B cell (primary cell): ENCODE data around the gene SLC41A3. TPM values are rescaled to one million over a fixed set of nuclear protein-coding genes. Genes with fewer than 3 reads are reported as not detected.
A peak's percentile ranks its signal among the peaks of the same experiment; 100 is the strongest.

Experiments used
- ATAC-seq: fragments of 200-7000 bp; cut with Tn5 transposase; one replicate; pipeline ENCODE4 v1.10.0; 2021; ENCODE audit warnings: low read depth, mild to moderate bottlenecking, moderate number of reproducible peaks, moderate library complexity
- CTCF ChIA-PET: fragments of 350-600 bp; sonication (Branson Sonifier 250); formaldehyde crosslinking; loops from one replicate; lab custom pipeline; 2021; ENCODE audit warnings: antibody characterized with exemption, inconsistent platforms; lab: Charles Lee
- POLR2A ChIA-PET: fragments of 350-600 bp; sonication (Branson Sonifier 250); formaldehyde crosslinking; loops from one replicate; lab custom pipeline; 2021; ENCODE audit warnings: antibody characterized with exemption; lab: Charles Lee
- DNase-seq: peaks from one replicate; pipeline ENCODE4 v3.0.0; 2013
- H2AFZ ChIP-seq: 2 replicates; pipeline ENCODE4 v1.6.1; 2012; ENCODE audit warnings: mild to moderate bottlenecking, low read depth, low read length; ENCODE audit not compliant: insufficient read depth, poor library complexity, severe bottlenecking
- H3K27ac ChIP-seq, 2 donors: 1 replicate in 1 of 2; 2 replicates in 1 of 2; pipeline ENCODE4 v1.5.1; 2012 to 2013; ENCODE audit warnings: low read length in 2 of 2, mild to moderate bottlenecking in 2 of 2, moderate library complexity in 1 of 2
- H3K27me3 ChIP-seq, 4 experiments: fragments of 200-600 bp in 1 of 4; sonication (generic) in 1 of 4; replicated peaks in 1 of 4; 1 replicate in 2 of 4; 2 replicates in 2 of 4; pipeline versions ENCODE4 v1.6.1 to v1.7.0; 2013 to 2016; ENCODE audit warnings: low read length in 3 of 4, mild to moderate bottlenecking in 2 of 4, mixed read lengths in 1 of 4, moderate library complexity in 1 of 4; ENCODE audit not compliant: insufficient read depth in 4 of 4, control insufficient read depth in 3 of 4; ENCODE audit errors: control extremely low read depth in 1 of 4
- H3K36me3 ChIP-seq, 2 experiments: replicated peaks in 1 of 2; 1 replicate in 1 of 2; 2 replicates in 1 of 2; pipeline versions ENCODE4 v1.6.1 to v1.7.1; 2013; ENCODE audit warnings: low read length in 1 of 2; ENCODE audit not compliant: insufficient read depth in 2 of 2, control insufficient read depth in 1 of 2; ENCODE audit errors: control extremely low read depth in 1 of 2, extremely low read depth in 1 of 2
- H3K4me1 ChIP-seq, 2 donors: fragments of 200-600 bp in 1 of 2; sonication (generic) in 1 of 2; 1 replicate in 1 of 2; 2 replicates in 1 of 2; pipeline versions ENCODE4 v1.5.1 to v1.6.1; 2013 to 2017; ENCODE audit warnings: low read length in 2 of 2; ENCODE audit not compliant: control insufficient read depth in 2 of 2, insufficient read depth in 2 of 2
- H3K4me2 ChIP-seq: replicated peaks from 2 replicates; pipeline ENCODE3; 2012; ENCODE audit warnings: mild to moderate bottlenecking, low read depth, low read length; ENCODE audit not compliant: poor library complexity, severe bottlenecking
- H3K4me3 ChIP-seq, 5 experiments: fragments of 200-600 bp in 1 of 5; sonication (generic) in 1 of 5; 1 replicate in 3 of 5; 2 replicates in 2 of 5; pipeline versions ENCODE4 v1.5.1 to v1.7.0; 2011 to 2016; ENCODE audit warnings: low read length in 4 of 5, mild to moderate bottlenecking in 4 of 5, low read depth in 2 of 5, control low read depth in 1 of 5, moderate library complexity in 1 of 5; ENCODE audit not compliant: insufficient read depth in 1 of 5; ENCODE audit errors: control extremely low read depth in 1 of 5, extremely low read depth in 1 of 5
- H3K79me2 ChIP-seq: fragments of 200-600 bp; sonication (generic); one replicate; pipeline ENCODE4 v1.6.0; 2016; ENCODE audit warnings: low read length; ENCODE audit not compliant: control insufficient read depth, insufficient read depth
- H3K9ac ChIP-seq: fragments of 200-600 bp; sonication (generic); 2 replicates; pipeline ENCODE4 v1.6.1; 2017; ENCODE audit warnings: mild to moderate bottlenecking, low read length, moderate library complexity
- H3K9me3 ChIP-seq, 3 donors: one replicate each; pipeline versions ENCODE4 v1.6.1 to v1.7.1; 2013; ENCODE audit warnings: low read length in 2 of 3; ENCODE audit not compliant: control insufficient read depth in 2 of 3, insufficient read depth in 1 of 3; ENCODE audit errors: control extremely low read depth in 1 of 3
- H4K20me1 ChIP-seq: 2 replicates; pipeline ENCODE4 v1.6.0; 2012; ENCODE audit warnings: mild to moderate bottlenecking, low read length; ENCODE audit not compliant: insufficient read depth, control insufficient read depth, poor library complexity, severe bottlenecking
- H3K27ac Mint-ChIP-seq: one replicate; pipeline ENCODE4 v1.8.0; 2021; ENCODE audit warnings: mixed read lengths
- H3K27me3 Mint-ChIP-seq: one replicate; pipeline ENCODE4 v1.8.0; 2021; ENCODE audit warnings: mixed read lengths
- H3K4me1 Mint-ChIP-seq: one replicate; pipeline ENCODE4 v1.8.0; 2021; ENCODE audit warnings: mixed read lengths
- H3K4me3 Mint-ChIP-seq: one replicate; pipeline ENCODE4 v1.8.0; 2021; ENCODE audit warnings: mixed read lengths
- H3K9me3 Mint-ChIP-seq: one replicate; pipeline ENCODE4 v1.8.0; 2022; ENCODE audit warnings: mixed read lengths; ENCODE audit not compliant: insufficient read depth
- EZH2 ChIP-seq: IDR thresholded peaks from 2 replicates; pipeline ENCODE4 v1.6.1; 2012; ENCODE audit warnings: borderline replicate concordance, low read depth, mild to moderate bottlenecking, moderate library complexity, low read length; ENCODE audit not compliant: insufficient read depth, poor library complexity, severe bottlenecking
- WGBS: methylation state at CpG from one replicate; pipeline ENCODE4 v1.1.5; 2013; ENCODE audit warnings: missing lambda C conversion rate; ENCODE audit not compliant: insufficient coverage; 5-methylcytosine and 5-hydroxymethylcytosine counted together
- intact Hi-C: fragments of 100-400 bp; cut with micrococcal nuclease; formaldehyde crosslinking; loops from one replicate; pipeline ENCODE4 v1.10.0; 2022
- polyA plus RNA-seq: library from polyadenylated mRNA; depleted of rRNA; stranded (reverse); fragments of >200 nt; gene quantifications from 2 replicates; pipeline ENCODE4 v1.2.3, GENCODE V29; 2012
- total RNA-seq, 2 donors: library from RNA; stranded (reverse); fragments of 120-200 nt in 1 of 2; gene quantifications; 1 replicate in 1 of 2; 2 replicates in 1 of 2; pipeline versions ENCODE4 v1.2.3 to v1.2.4, GENCODE V29; 2013 to 2022
- TF ChIP-seq, protein P1 (sequence below): fragments of 200-600 bp; IDR thresholded peaks from one replicate; pipeline ENCODE4 v1.8.0; 2022; ENCODE audit warnings: antibody characterized with exemption, mild to moderate bottlenecking

Gene SLC41A3
- total and polyA plus RNA-seq, 2 donors (not counting 1 experiment from before 2014, with no cell fraction given), result 34.2 to 39.3 TPM

- ChIA-PET CTCF (no interaction called here), POLR2A (no interaction called here)
- peaks cover 15% of the 10 kb centered on the region for H3K4me1 Mint-ChIP-seq
- H3K4me3 ChIP-seq, result no peak overlapping the region
- H3K36me3 ChIP-seq, result peaks cover 0 to 7% of the 10 kb centered on the region in 2 experiments
- no peak overlapping the region for H3K9ac ChIP-seq
- H3K9me3 Mint-ChIP-seq, result no peaks in the 10 kb centered on the region
- H3K4me3 Mint-ChIP-seq, result no peak overlapping the region
- H3K27me3 Mint-ChIP-seq, result no peaks in the 10 kb centered on the region
- peaks cover 7 to 11% of the 10 kb centered on the region in 2 donors for H3K4me1 ChIP-seq
- TF ChIP-seq, protein P1, sequence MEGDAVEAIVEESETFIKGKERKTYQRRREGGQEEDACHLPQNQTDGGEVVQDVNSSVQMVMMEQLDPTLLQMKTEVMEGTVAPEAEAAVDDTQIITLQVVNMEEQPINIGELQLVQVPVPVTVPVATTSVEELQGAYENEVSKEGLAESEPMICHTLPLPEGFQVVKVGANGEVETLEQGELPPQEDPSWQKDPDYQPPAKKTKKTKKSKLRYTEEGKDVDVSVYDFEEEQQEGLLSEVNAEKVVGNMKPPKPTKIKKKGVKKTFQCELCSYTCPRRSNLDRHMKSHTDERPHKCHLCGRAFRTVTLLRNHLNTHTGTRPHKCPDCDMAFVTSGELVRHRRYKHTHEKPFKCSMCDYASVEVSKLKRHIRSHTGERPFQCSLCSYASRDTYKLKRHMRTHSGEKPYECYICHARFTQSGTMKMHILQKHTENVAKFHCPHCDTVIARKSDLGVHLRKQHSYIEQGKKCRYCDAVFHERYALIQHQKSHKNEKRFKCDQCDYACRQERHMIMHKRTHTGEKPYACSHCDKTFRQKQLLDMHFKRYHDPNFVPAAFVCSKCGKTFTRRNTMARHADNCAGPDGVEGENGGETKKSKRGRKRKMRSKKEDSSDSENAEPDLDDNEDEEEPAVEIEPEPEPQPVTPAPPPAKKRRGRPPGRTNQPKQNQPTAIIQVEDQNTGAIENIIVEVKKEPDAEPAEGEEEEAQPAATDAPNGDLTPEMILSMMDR, result no peak
- TF ChIP-seq EZH2, result no peak
- ATAC-seq (no peak), DNase-seq (no peak)
- H3K27ac ChIP-seq, result no peak overlapping the region
- H2AFZ ChIP-seq, result no peak overlapping the region
- intact Hi-C loops, result no loop called here
- no peaks in the 10 kb centered on the region for H3K27me3 ChIP-seq
- H3K79me2 ChIP-seq, result no peaks in the 10 kb centered on the region
- 88% methylated on average over 10 of the region's 10 CpGs for WGBS
- H3K9me3 ChIP-seq, result no peaks in the 10 kb centered on the region
- no peak overlapping the region for H3K4me2 ChIP-seq
- no peaks in the 10 kb centered on the region for H4K20me1 ChIP-seq
- H3K27ac Mint-ChIP-seq, result peak overlapping the region; percentile 4
Observed at GRCh38 chr3:126057501-126057819, 26.5 kb downstream of the SLC41A3 start.

GRCh38 chr3:126056681-126057500 is 27.0 kb downstream of the SLC41A3 start:
- CTCF ChIA-PET, result no interaction called here

More at GRCh38 chr3:126056681-126057500, 27.0 kb downstream of the SLC41A3 start:
- Histone ChIP-seq H3K9ac (no peak overlapping the region), H3K79me2 (no peaks in the 10 kb centered on the region), H3K36me3 (peaks cover 0 to 7% of the 10 kb centered on the region in 2 experiments), H3K27me3 (no peaks in the 10 kb centered on the region), H3K4me3 (no peak overlapping the region), H3K9me3 (no peaks in the 10 kb centered on the region), H3K4me1 (peaks cover 13 to 17% of the 10 kb centered on the region in 2 donors), H2AFZ (no peak overlapping the region), H3K4me2 (no peak overlapping the region), H4K20me1 (no peaks in the 10 kb centered on the region), H3K27ac (no peak overlapping the region)
- peaks cover 21% of the 10 kb centered on the region for H3K4me1 Mint-ChIP-seq
- H3K9me3 Mint-ChIP-seq, result no peaks in the 10 kb centered on the region
- ATAC-seq, result no peak
- 88% methylated on average over 14 of the region's 14 CpGs for WGBS
- H3K4me3 Mint-ChIP-seq, result no peak overlapping the region
- TF ChIP-seq, protein P1, result no peak
- no peak for TF ChIP-seq EZH2
- DNase-seq, result no peak
- intact Hi-C loops, result no loop called here
- no peak overlapping the region for H3K27ac Mint-ChIP-seq
- POLR2A ChIA-PET, result no interaction called here
- H3K27me3 Mint-ChIP-seq, result no peaks in the 10 kb centered on the region
